AG20443 (cell line): ENCODE measurements around the gene SH2D6.
"Not testable (repeated sequence)": the region's sequence is repeated elsewhere in the genome, so short reads cannot be mapped to it uniquely, and the experiment has no call there.

ENCODE experiments used
- DNase-seq: peaks from one replicate; pipeline ENCODE4 v3.0.0; 2012; ENCODE audit warnings: low spot score, mixed read lengths

The SH2D6 gene

GRCh38 chr2:85422072-85422457, 3.6 kb downstream of the SH2D6 start:
- DNase-seq, result no peak

- DNase-seq, result no peak
These were observed 5.0 kb downstream of the SH2D6 start for GRCh38 chr2:85423525-85423924.

GRCh38 chr2:85425588-85425987, 7.1 kb downstream of the SH2D6 start:
- DNase-seq, result no peak

- DNase-seq, result no peak
These were observed 8.9 kb downstream of the SH2D6 start for GRCh38 chr2:85427300-85427835.

- no peak for DNase-seq
These were observed 9.9 kb downstream of the SH2D6 start for GRCh38 chr2:85428343-85428881.

GRCh38 chr2:85429213-85429923, 10.9 kb downstream of the SH2D6 start:
- no peak for DNase-seq

GRCh38 chr2:85429924-85430289, 11.4 kb downstream of the SH2D6 start:
- no peak for DNase-seq

GRCh38 chr2:85430752-85431569, 12.4 kb downstream of the SH2D6 start:
- DNase-seq, result no peak

GRCh38 chr2:85431570-85432205, 13.2 kb downstream of the SH2D6 start:
- DNase-seq, result no peak

- DNase-seq, result peak; percentile 97
These were observed 15.1 kb downstream of the SH2D6 start for GRCh38 chr2:85433511-85434089.

GRCh38 chr2:85434696-85435095, 16.2 kb downstream of the SH2D6 start:
- no peak for DNase-seq

GRCh38 chr2:85435220-85435958, 16.9 kb downstream of the SH2D6 start:
- no peak for DNase-seq

GRCh38 chr2:85435981-85436835, 17.7 kb downstream of the SH2D6 start:
- DNase-seq, result no peak

GRCh38 chr2:85436836-85437487, 18.4 kb downstream of the SH2D6 start:
- no peak for DNase-seq

- peak; percentile 88 for DNase-seq
These were observed 19.1 kb downstream of the SH2D6 start for GRCh38 chr2:85437488-85438200.

GRCh38 chr2:85438201-85439024, 19.9 kb downstream of the SH2D6 start:
- peak; percentile 35 for DNase-seq

GRCh38 chr2:85439025-85439472, 20.5 kb downstream of the SH2D6 start:
- no peak for DNase-seq

- DNase-seq, result not testable (repeated sequence)
These were observed 21.1 kb downstream of the SH2D6 start for GRCh38 chr2:85439569-85439968.
